Testis (tissue), 3 donors: ENCODE data around the gene RGS18. TPM values are rescaled to one million over a fixed set of nuclear protein-coding genes. Genes with fewer than 3 reads are reported as not detected.
"Not testable (repeated sequence)": the region's sequence is repeated elsewhere in the genome, so short reads cannot be mapped to it uniquely, and the experiment has no call there.

Source experiments
- DNase-seq: peaks from one replicate; pipeline ENCODE4 v3.0.0-alpha.2; 2019
- H3K27ac ChIP-seq, 2 donors: fragments of 200-600 bp; sonication (generic); one replicate each; pipeline ENCODE4 v1.5.1; 2019
- H3K27me3 ChIP-seq: fragments of 200-600 bp; sonication (generic); one replicate; pipeline ENCODE4 v1.5.1; 2019
- H3K36me3 ChIP-seq: fragments of 200-600 bp; sonication (generic); one replicate; pipeline ENCODE4 v1.5.1; 2017; ENCODE audit warnings: low read depth; ENCODE audit errors: missing control alignments
- H3K4me1 ChIP-seq: fragments of 200-600 bp; sonication (generic); one replicate; pipeline ENCODE4 v1.5.1; 2019
- H3K4me3 ChIP-seq, 2 donors: fragments of 200-600 bp; sonication (generic); one replicate each; pipeline ENCODE4 v1.5.1; 2017 to 2019
- H3K9me3 ChIP-seq: fragments of 200-600 bp; sonication (generic); one replicate; pipeline ENCODE4 v1.5.1; 2017
- POLR2A ChIP-seq: fragments of 450-650 bp; IDR thresholded peaks from one replicate; pipeline ENCODE4 v1.6.1; 2017; ENCODE audit warnings: antibody characterized with exemption, mild to moderate bottlenecking, moderate library complexity
- WGBS, 2 donors: methylation state at CpG; one replicate each; pipeline ENCODE4 v1.1.5; 2018; 5-methylcytosine and 5-hydroxymethylcytosine counted together
- intact Hi-C: fragments of 100-400 bp; cut with DNase I; formaldehyde crosslinking; loops from one replicate; pipeline ENCODE4 v1.15.1; 2023; ENCODE audit warnings: low total_unique reads
- polyA plus RNA-seq: library from polyadenylated mRNA; stranded (reverse); fragments of 350-450 nt; fragmentation: Illumina TruSeq; extraction: RNeasy Lipid Tissue Mini Kit (QIAGEN cat#74804); gene quantifications from one replicate; pipeline ENCODE4 v1.2.3, GENCODE V29; 2014; ENCODE audit warnings: low read depth, low replicate concordance; ENCODE audit not compliant: insufficient read depth
- total RNA-seq, 2 donors: library from RNA; depleted of rRNA; stranded (reverse); fragments of >200 nt; gene quantifications; one replicate each; pipeline ENCODE4 v1.2.3, GENCODE V29; 2016
- TF ChIP-seq, protein P1 (sequence below), 3 experiments: fragments of 450-650 bp in 2 of 3; fragments of 200-600 bp in 1 of 3; sonication (generic) in 1 of 3; IDR thresholded peaks; one replicate each; pipeline ENCODE4 v1.5.1; 2016 to 2019; ENCODE audit warnings: antibody characterized with exemption in 3 of 3, mild to moderate bottlenecking in 2 of 3, moderate library complexity in 1 of 3

The RGS18 gene
- total and polyA plus RNA-seq, 3 donors from 2014 or later: 0.75 to 1.7 (median 0.79) TPM

- H3K4me3 ChIP-seq: no peak overlapping the region
- intact Hi-C loops: no loop called here
- H3K9me3 ChIP-seq: no peaks in the 10 kb centered on the region
- no peaks in the 10 kb centered on the region for H3K27me3 ChIP-seq
- no peaks in the 10 kb centered on the region for H3K36me3 ChIP-seq
- no peak overlapping the region for H3K27ac ChIP-seq
- no peak for TF ChIP-seq POLR2A
- TF ChIP-seq, protein P1, sequence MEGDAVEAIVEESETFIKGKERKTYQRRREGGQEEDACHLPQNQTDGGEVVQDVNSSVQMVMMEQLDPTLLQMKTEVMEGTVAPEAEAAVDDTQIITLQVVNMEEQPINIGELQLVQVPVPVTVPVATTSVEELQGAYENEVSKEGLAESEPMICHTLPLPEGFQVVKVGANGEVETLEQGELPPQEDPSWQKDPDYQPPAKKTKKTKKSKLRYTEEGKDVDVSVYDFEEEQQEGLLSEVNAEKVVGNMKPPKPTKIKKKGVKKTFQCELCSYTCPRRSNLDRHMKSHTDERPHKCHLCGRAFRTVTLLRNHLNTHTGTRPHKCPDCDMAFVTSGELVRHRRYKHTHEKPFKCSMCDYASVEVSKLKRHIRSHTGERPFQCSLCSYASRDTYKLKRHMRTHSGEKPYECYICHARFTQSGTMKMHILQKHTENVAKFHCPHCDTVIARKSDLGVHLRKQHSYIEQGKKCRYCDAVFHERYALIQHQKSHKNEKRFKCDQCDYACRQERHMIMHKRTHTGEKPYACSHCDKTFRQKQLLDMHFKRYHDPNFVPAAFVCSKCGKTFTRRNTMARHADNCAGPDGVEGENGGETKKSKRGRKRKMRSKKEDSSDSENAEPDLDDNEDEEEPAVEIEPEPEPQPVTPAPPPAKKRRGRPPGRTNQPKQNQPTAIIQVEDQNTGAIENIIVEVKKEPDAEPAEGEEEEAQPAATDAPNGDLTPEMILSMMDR (IDR thresholded peaks at IDR 0.05): no peak
- no peaks in the 10 kb centered on the region for H3K4me1 ChIP-seq
- no peak for DNase-seq
Measured at GRCh38 chr1:192224846-192225245, 66.6 kb downstream of the RGS18 start.

DNA sequence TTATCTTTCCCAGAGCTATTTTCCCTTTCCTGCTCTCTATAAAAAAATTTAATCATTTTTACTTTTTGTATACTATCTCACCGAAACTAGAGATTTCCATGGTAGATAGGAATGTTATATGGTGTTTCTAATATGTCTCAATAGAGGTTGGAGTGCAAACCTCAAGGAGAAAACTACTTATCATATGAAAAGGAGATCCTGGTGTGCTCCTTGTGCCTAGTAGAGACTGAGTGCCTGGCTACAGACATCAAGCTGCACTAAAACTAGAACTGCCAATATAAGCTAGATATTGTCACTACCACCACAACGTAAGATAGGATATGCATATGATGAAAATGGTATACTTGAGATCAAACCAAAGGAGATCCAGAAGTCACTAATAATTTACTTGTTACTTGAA lies 67.0 kb downstream of the RGS18 start:
- no peaks in the 10 kb centered on the region for H3K4me1 ChIP-seq
- no peak for DNase-seq
- no peaks in the 10 kb centered on the region for H3K9me3 ChIP-seq
- WGBS, 2 donors: 89 to 99% methylated on average over 2 of the region's 2 CpGs
- H3K36me3 ChIP-seq: no peaks in the 10 kb centered on the region
- intact Hi-C loops: no loop called here
- H3K4me3 ChIP-seq: no peak overlapping the region
- H3K27me3 ChIP-seq: no peaks in the 10 kb centered on the region
- no peak for TF ChIP-seq POLR2A
- TF ChIP-seq, protein P1 (IDR thresholded peaks at IDR 0.05): no peak
- no peak overlapping the region for H3K27ac ChIP-seq

- Histone ChIP-seq H3K27ac (no peak overlapping the region), H3K4me1 (no peaks in the 10 kb centered on the region), H3K9me3 (no peaks in the 10 kb centered on the region), H3K27me3 (no peaks in the 10 kb centered on the region), H3K36me3 (no peaks in the 10 kb centered on the region), H3K4me3 (no peak overlapping the region)
- no peak for DNase-seq
- intact Hi-C loops: no loop called here
- 75 to 77% methylated on average over 3 of the region's 3 CpGs for WGBS, 2 donors
- TF ChIP-seq, protein P1 (IDR thresholded peaks at IDR 0.05): no peak
- no peak for TF ChIP-seq POLR2A
Measured at GRCh38 chr1:192225703-192226102, 67.4 kb downstream of the RGS18 start.

GRCh38 chr1:192227330-192227729 lies 69.1 kb downstream of the RGS18 start:
- Histone ChIP-seq H3K4me3 (no peak overlapping the region), H3K4me1 (no peaks in the 10 kb centered on the region), H3K27me3 (no peaks in the 10 kb centered on the region), H3K36me3 (no peaks in the 10 kb centered on the region), H3K27ac (no peak overlapping the region), H3K9me3 (no peaks in the 10 kb centered on the region)
- no peak for DNase-seq
- TF ChIP-seq, protein P1 (IDR thresholded peaks at IDR 0.05): no peak
- TF ChIP-seq POLR2A: no peak
- WGBS, 2 donors: 52 to 66% methylated on average over 5 of the region's 5 CpGs
- intact Hi-C loops: no loop called here

GRCh38 chr1:192227980-192228379 lies 69.7 kb downstream of the RGS18 start:
- H3K4me1 ChIP-seq, H3K27ac ChIP-seq, H3K27me3 ChIP-seq, H3K36me3 ChIP-seq, H3K9me3 ChIP-seq, intact Hi-C loops, DNase-seq, H3K4me3 ChIP-seq: not testable (repeated sequence)
- 61 to 76% methylated on average over 13 of the region's 13 CpGs for WGBS, 2 donors
